Measurements from ENCODE around the gene CCDC34.
"Not testable (repeated sequence)": the region's sequence is repeated elsewhere in the genome, so short reads cannot be mapped to it uniquely, and the experiment has no call there.

The CCDC34 gene

GRCh38 chr11:27352781-27353180 is 10.2 kb downstream of the CCDC34 start:
- in situ Hi-C loops (cut with HindIII; ENCODE audit: low pct_unique_long_range_greater_than_20kb, low sequenced_read_pairs) = no loop called here
- no peak for DNase-seq (ENCODE audit: low read depth in 1 of 2, low spot score in 1 of 2)
- no peak for TF ChIP-seq JUND (IDR thresholded peaks at IDR 0.05; ENCODE audit: low read depth)

- in situ Hi-C loops (cut with HindIII; ENCODE audit: low pct_unique_long_range_greater_than_20kb, low sequenced_read_pairs) = no loop called here
- DNase-seq (ENCODE audit: low read depth in 1 of 2, low spot score in 1 of 2) = no peak
- no peak for TF ChIP-seq JUND (IDR thresholded peaks at IDR 0.05; ENCODE audit: low read depth)
Observed at GRCh38 chr11:27350511-27350910, 12.5 kb downstream of the CCDC34 start.

GRCh38 chr11:27349919-27350318 is 13.1 kb downstream of the CCDC34 start:
- in situ Hi-C loops (cut with HindIII; ENCODE audit: low pct_unique_long_range_greater_than_20kb, low sequenced_read_pairs) = no loop called here

GRCh38 chr11:27348340-27348873 is 14.6 kb downstream of the CCDC34 start:
- DNase-seq (ENCODE audit: low read depth in 1 of 2, low spot score in 1 of 2) = no peak
- in situ Hi-C loops (cut with HindIII; ENCODE audit: low pct_unique_long_range_greater_than_20kb, low sequenced_read_pairs) = no loop called here
- no peak for TF ChIP-seq JUND (IDR thresholded peaks at IDR 0.05; ENCODE audit: low read depth)

More at GRCh38 chr11:27349919-27350318, 13.1 kb downstream of the CCDC34 start:
- TF ChIP-seq JUND (IDR thresholded peaks at IDR 0.05; ENCODE audit: low read depth) = no peak
- no peak for DNase-seq (ENCODE audit: low read depth in 1 of 2, low spot score in 1 of 2)

GRCh38 chr11:27347359-27348339 is 15.4 kb downstream of the CCDC34 start:
- TF ChIP-seq JUND (IDR thresholded peaks at IDR 0.05; ENCODE audit: low read depth) = no peak
- no peak for DNase-seq (ENCODE audit: low read depth in 1 of 2, low spot score in 1 of 2)
- in situ Hi-C loops (cut with HindIII; ENCODE audit: low pct_unique_long_range_greater_than_20kb, low sequenced_read_pairs) = no loop called here

GRCh38 chr11:27339941-27340340 is 23.1 kb downstream of the CCDC34 start:
- in situ Hi-C loops (cut with HindIII; ENCODE audit: low pct_unique_long_range_greater_than_20kb, low sequenced_read_pairs) = no loop called here
- no peak for DNase-seq (ENCODE audit: low read depth in 1 of 2, low spot score in 1 of 2)
- no peak for TF ChIP-seq JUND (IDR thresholded peaks at IDR 0.05; ENCODE audit: low read depth)

- DNase-seq (ENCODE audit: low read depth in 1 of 2, low spot score in 1 of 2); in situ Hi-C loops (cut with HindIII; ENCODE audit: low pct_unique_long_range_greater_than_20kb, low sequenced_read_pairs): not testable (repeated sequence)
Observed at GRCh38 chr11:27334764-27335163, 28.3 kb downstream of the CCDC34 start.

GRCh38 chr11:27331981-27332380 is 31.0 kb downstream of the CCDC34 start:
- in situ Hi-C loops (cut with HindIII; ENCODE audit: low pct_unique_long_range_greater_than_20kb, low sequenced_read_pairs) = no loop called here
- TF ChIP-seq JUND (IDR thresholded peaks at IDR 0.05; ENCODE audit: low read depth) = no peak
- no peak for DNase-seq (ENCODE audit: low read depth in 1 of 2, low spot score in 1 of 2)

GRCh38 chr11:27330633-27331270 is 32.3 kb downstream of the CCDC34 start:
- TF ChIP-seq JUND (IDR thresholded peaks at IDR 0.05; ENCODE audit: low read depth) = no peak
- DNase-seq (ENCODE audit: low read depth in 1 of 2, low spot score in 1 of 2) = no peak
- in situ Hi-C loops (cut with HindIII; ENCODE audit: low pct_unique_long_range_greater_than_20kb, low sequenced_read_pairs) = no loop called here

GRCh38 chr11:27329867-27330632 is 33.0 kb downstream of the CCDC34 start:
- in situ Hi-C loops (cut with HindIII; ENCODE audit: low pct_unique_long_range_greater_than_20kb, low sequenced_read_pairs) = no loop called here
- TF ChIP-seq JUND (IDR thresholded peaks at IDR 0.05; ENCODE audit: low read depth) = no peak
- DNase-seq (ENCODE audit: low read depth in 1 of 2, low spot score in 1 of 2) = no peak

- no peak for TF ChIP-seq JUND (IDR thresholded peaks at IDR 0.05; ENCODE audit: low read depth)
- no peak for DNase-seq (ENCODE audit: low read depth in 1 of 2, low spot score in 1 of 2)
- in situ Hi-C loops (cut with HindIII; ENCODE audit: low pct_unique_long_range_greater_than_20kb, low sequenced_read_pairs) = no loop called here
Observed at GRCh38 chr11:27328614-27329013, 34.4 kb downstream of the CCDC34 start.

- DNase-seq (ENCODE audit: low read depth in 1 of 2, low spot score in 1 of 2); in situ Hi-C loops (cut with HindIII; ENCODE audit: low pct_unique_long_range_greater_than_20kb, low sequenced_read_pairs): not testable (repeated sequence)
Observed at GRCh38 chr11:27327064-27327463, 36.0 kb downstream of the CCDC34 start.

GRCh38 chr11:27322196-27322595 is 40.8 kb downstream of the CCDC34 start:
- in situ Hi-C loops (cut with HindIII; ENCODE audit: low pct_unique_long_range_greater_than_20kb, low sequenced_read_pairs); DNase-seq (ENCODE audit: low read depth in 1 of 2, low spot score in 1 of 2): not testable (repeated sequence)

GRCh38 chr11:27321340-27321739 is 41.7 kb downstream of the CCDC34 start:
- in situ Hi-C loops (cut with HindIII; ENCODE audit: low pct_unique_long_range_greater_than_20kb, low sequenced_read_pairs); DNase-seq (ENCODE audit: low read depth in 1 of 2, low spot score in 1 of 2): not testable (repeated sequence)
